GM20000 (cell line): ENCODE results near the gene ALG12.

Experiments
- DNase-seq: peaks from one replicate; pipeline ENCODE4 v3.0.0; 2012; ENCODE audit warnings: low spot score
- CTCF ChIP-seq: IDR thresholded peaks from 2 replicates; pipeline ENCODE4 v1.5.1; 2012; ENCODE audit warnings: mild to moderate bottlenecking, control low read depth; ENCODE audit errors: extremely low read depth, missing control alignments

Gene ALG12

DNA sequence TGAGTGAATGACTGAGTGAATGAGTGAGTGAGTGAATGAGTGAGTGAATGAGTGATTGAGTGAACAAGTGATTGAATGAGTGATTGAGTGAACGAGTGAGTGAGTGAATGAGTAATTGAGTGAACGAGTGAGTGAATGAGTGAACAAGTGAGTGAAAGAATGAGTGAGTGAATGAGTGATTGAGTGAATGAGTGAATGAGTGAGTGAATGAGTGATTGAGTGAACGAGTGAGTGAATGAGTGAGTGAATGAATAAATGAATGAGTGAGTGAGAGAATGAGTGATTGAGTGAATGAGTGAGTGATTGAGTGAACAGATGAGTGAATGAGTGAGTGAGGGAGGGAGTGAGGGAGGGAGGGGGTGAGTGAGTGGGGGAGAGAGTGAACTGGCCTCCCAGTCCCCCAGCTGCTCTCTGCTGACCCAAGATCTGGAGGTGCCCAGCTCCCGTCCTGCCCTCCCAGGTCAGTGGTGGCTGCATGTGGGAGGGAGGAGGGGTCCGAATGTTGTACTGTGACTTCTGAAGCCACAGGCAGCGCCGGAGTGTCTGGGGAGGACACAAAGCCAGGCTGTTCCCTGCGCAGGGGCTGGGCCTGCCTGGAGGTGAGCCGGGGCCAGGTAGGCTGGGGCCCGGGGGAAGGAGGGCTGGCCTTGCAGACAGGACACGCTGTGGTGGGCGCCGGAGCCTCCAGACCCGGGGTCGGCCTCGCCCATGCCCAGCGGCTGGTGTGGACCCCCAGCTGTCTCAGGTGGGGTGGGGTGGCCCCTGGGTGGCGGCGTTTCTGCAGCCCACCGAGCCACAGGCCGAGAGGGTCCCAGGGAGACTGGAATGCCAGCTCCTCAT, 24.5 kb upstream of the ALG12 start:
- DNase-seq: no peak
- TF ChIP-seq CTCF: no peak

DNA sequence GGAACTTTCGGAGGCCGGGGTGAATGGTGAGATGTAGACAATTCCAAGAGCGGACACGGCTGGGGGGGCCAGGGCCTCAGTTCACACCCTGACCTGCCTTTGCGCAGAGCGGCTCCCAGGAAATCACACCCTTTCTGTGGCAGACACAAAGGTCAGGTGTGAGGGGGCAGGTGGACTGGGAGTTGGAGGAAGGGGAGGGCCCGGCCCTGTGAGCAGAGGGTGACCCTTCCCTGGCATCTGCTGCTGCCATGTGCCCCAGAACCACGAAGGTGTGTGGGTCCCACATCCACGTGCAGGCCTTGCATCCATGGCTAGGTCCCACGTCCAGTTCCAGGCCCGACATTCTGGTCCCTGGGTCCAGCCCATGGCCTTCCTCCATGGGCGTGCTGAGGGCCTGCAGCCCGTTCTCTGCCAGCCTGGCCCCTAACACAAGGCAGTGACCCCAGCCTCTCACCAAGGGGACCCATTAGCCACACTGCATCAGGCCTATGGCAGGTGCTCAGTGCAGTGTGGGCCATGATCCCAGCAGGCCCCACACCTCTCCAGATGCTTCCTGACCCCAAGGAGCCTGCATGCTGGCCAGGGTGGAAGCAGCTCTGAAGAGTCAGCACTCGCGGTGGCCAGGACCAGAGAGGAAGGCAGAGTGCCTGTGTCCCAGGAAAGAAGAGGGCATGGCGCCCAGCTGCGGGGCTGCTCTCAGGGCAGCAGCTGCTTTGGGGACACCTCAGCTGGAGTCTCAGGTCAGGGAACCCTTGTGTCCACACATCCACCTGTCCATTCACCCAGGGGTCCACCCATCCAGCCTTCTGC, 23.5 kb upstream of the ALG12 start:
- TF ChIP-seq CTCF: no peak

GRCh38 chr22:49938565-49939136, 20.4 kb upstream of the ALG12 start:
- TF ChIP-seq CTCF: no peak
- DNase-seq: no peak

More for the DNA sequence above, 23.5 kb upstream of the ALG12 start:
- DNase-seq: no peak

DNA sequence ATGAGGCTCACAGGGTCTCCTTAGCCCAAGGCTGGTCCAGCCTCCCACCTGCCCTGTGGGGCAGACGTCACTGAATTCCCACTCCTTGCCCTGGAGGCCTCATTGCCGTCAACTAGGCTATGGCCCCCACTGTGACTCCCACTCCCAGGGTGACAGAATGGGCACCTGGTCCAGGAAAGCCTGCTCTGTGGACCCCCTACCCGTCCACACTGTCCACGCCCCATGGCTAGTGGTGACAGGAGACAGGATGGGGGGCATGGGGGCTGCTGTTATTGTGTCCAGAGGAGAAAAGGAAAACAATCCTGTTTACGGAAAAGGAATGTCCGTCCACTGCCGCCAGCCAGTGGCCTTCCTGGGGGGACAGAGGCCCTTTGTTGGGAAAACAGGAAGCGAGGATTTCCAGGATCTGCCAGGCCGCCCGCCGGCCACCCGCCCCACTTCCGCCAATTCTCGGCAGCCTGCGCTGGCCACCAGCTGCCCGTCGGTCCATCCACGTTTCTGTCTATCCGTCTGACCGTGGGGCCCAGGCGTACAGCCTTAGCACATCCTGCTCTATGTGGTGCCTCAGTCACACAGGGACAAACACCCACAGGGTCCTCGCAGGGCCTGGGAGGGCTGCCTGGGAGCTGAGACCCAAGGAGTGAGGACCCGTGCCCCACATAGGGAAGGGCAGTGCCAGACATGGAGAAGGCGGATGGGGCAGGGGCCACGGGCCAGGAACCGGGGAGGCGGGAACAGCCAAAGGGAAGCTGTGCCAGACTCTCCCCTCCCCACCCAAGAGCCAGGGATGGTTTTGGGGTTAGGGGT, 19.7 kb upstream of the ALG12 start:
- TF ChIP-seq CTCF: no peak
- no peak for DNase-seq

- no peak for TF ChIP-seq CTCF
- no peak for DNase-seq
Measured at GRCh38 chr22:49936973-49937757, 18.9 kb upstream of the ALG12 start.
